Measurements from ENCODE around the gene ARHGEF6.
A peak's percentile ranks its signal among the peaks of the same experiment; 100 is the strongest.
"Not testable (repeated sequence)": the region's sequence is repeated elsewhere in the genome, so short reads cannot be mapped to it uniquely, and the experiment has no call there.

ARHGEF6 gene

DNA sequence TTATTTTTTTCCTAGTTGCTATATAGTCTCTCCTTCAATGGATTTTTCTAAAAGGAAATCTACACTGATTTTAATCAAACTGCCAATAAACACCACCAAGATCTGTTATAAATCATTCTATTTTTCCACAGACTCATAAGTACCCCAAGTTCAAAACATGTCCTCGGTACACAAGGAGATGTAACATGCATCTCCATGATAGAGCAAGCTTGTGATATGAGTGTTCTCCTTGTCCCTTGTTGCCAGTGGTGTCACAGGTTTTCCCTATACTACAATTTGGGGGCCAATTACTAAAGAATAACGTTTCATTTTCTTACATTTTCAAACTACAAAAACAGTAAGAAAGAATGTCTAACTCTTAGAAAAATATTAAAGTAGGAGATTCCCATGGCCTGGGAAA is 491 bp downstream of the ARHGEF6 start:
- no peak for DNase-seq

DNA sequence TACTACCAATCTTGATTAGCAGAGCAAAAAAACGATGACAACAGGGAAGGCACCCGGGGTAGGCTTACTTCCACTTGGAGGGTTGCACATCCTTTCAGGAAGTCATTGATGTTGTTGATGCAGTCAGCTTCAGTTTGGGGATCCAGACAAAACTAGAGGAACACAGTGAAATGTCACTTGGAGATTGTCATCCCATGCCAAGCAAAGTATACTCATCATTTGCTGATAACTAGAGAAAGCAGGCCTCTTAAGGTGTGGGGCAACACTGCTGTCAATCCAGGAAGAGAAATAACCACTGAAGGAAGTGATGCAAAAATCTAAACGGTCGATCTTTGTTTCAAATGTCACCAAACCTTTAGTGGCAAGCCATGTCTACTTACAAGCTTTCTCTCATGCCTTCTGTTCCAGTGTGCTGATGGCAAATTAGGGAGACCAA is 1.4 kb downstream of the ARHGEF6 start:
- no peak for DNase-seq

DNA sequence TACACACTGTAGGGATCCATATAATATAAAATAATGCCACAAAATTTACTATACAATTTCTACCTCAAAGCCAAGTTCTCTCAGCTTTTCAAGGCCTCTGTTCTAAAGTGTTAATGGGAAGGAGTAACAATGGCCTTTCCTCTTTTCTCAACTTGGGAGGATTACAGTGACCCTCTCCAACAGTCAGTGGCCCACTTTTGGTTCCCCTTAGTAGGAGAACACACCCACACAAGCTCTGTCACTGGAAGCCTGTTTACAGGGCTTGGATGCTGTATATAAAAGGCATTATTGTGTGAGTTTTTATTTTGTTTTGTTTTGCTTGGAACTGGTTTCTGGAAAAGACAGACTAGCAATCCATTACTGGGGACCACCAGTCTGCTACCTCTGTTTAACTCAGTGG is 1.8 kb downstream of the ARHGEF6 start:
- no peak for DNase-seq

DNA sequence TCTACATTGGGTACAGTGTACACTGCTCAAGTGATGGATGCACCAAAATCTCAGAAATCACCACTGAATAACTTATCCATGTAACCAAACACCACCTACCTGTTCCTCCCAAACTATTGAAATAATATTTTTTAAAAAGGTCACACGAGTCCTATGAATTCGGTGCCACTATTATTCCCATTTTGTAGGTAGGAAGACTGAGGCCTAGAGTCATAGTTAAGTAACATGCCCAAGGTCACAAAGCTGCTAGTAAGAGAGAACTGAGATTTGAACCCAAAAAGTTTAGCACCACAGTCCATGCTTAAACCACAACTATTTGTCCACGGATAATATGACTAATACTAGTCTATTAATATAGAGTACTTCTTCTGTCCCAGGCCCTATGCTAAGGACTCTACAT is 2.7 kb downstream of the ARHGEF6 start:
- DNase-seq: no peak

DNA sequence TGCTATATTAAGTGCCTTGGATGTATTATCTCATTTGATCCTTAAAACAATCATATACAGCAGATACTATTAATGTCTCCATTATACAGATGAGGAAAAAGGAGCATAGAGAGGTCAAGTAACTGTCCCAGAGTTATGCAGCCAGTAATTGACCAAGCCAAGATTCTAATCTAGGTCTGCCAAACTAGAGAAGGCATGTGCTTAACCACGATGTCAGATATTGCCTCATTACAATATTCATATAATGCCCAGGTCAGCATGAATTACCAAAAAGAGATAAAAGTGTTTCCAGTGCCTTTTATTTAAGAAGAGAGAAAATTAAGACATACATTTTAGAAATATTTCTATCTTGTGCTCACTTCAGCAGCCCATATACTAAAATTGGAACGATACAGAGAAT is 7.1 kb downstream of the ARHGEF6 start:
- no peak for DNase-seq

DNA sequence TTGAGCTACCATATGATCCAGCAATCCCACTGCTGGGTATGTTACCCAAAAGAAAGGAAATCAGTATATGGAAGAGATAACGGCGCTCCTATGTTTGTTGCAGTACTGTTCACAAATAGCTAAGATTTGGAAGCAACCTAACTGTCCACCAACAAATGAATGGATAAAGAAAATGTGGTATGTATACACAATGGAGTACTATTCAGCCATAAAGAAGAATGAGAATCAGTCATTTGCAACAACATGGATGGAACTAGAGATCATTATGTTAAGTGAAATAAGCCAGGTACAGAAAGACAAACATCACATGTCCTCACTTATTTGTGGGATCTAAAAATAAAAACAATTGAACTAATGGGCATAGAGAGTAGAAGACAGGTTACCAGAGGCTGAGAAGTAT is 8.9 kb downstream of the ARHGEF6 start:
- not testable (repeated sequence) for DNase-seq

DNA sequence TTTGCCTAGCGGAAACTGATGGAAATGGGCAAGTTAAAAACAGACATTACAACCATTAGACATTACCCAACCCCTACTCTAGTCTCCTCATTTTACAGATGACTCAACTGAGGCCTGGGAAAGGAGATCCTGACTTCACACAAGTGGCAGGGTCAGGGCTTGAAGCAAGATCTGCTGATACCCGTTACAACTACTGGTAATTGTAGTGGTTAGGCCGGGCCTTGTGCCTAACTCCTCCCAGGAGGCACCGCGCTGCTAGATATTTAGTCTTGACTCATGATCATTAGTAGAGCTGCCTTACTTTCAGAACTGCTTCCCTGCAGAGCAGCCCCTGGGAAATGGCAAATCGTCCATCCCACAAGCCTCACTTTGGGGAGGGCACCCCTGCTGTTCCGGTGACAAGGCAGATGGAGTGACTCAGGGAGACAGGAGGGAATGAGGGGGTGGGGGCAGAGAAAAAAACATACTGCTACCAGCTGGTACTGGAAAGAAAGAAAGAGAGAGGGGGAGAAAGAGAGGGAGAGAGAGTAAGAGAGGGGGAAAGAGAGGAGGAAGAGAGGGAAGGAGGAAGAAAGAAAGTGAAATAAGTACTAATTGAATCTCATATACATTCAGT is 12.2 kb downstream of the ARHGEF6 start:
- DNase-seq: no peak

DNA sequence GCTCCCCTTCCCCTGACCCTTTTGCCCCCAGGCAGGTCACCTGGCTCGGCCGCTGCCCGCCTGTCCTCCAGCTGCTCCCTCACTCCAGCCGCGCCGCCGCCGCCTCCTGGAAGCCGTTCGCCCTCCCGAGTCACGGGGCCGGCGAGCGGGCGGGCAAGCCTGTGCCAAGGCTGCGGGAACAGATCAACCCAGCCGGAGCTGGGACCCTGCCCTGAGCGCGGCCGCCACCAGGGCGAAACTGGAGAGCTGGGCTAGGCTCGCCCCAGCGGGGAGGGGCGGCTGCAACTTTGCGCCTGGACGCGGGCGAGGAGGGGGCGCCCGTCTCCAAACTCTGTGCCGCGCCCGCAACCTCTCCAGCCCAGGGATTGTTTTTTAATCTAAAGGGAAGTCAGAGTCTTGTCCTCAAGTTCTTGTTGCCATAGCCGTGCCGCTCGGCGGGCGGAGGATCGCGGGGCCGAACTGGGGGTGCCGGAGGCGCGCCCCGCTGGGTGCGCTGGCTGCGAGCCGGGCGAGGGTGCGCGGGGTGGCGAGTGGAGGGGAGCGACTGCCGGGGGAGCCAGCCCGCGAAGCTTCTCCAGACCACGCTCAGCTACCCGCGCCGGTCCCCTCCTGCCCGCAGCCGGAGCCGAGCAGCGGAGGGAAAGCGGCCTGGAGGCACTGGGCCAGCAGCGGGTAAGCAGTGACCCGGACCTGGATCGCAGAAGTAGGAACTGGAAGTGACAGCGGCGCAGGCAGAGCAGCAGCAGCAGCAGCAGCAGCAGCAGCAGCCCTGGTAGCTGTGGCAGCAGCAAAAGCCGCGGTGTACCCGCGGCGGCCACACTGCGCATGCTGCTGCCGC is 13.4 kb downstream of the ARHGEF6 start:
- peak; percentile 19 for DNase-seq

DNA sequence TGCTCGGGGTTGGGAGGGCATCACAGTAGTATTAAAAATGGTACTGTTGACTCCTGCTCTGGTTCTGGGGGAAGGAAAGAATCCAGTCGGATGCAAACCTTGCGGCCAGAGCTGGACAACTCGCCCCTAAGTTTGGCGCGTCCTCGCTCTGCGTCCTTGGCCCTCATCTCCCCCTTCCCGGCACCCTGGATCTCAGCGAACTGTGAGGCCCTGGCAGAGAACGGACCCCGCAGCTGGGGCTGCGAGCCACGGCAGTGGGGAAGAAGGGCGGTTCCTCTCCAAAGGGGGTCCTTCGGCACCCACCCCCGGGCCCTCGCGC is 14.0 kb downstream of the ARHGEF6 start:
- DNase-seq: no peak

DNA sequence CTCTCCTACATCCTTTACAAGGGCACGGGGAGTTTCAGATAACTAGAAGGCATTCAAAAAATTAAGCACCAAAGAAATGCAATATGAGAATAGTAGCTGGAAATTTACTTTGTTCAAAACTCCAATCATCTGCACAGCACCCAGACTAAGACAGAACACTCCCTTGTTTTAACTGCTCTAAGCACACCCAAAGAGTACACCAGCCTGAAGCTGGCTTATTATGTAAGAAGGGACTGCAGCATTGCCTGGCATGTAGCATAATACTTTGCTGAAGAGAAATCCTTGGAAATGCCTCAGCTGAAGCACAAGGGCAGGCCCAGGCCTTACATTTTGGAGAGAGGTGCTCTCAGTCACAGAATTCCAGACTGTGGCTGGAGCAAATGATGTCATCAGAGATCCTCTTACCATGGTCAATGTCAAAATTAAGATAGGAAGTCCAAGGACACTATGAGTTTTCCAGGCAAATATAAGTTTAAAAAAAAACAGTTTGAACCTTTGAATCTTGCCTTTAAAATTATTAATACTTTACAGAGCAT is 14.8 kb downstream of the ARHGEF6 start:
- DNase-seq: no peak

DNA sequence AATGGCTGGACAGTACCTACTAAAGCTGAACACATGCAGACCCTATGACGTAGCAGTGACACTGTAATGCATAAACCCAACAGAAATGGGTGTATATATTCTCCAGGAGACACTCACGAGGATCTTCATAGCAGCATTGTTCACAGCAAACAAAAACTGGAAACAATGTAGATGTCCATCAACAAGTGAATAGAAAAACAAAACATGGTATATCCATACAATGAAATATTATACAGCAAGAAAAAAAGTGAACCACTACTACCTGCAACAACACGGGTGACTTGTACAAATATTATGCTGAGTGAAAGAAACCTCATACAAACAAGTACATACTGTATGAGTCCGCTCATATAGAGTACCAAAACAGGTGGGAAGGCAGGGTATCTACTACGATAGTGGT is 16.5 kb downstream of the ARHGEF6 start:
- DNase-seq: no peak

DNA sequence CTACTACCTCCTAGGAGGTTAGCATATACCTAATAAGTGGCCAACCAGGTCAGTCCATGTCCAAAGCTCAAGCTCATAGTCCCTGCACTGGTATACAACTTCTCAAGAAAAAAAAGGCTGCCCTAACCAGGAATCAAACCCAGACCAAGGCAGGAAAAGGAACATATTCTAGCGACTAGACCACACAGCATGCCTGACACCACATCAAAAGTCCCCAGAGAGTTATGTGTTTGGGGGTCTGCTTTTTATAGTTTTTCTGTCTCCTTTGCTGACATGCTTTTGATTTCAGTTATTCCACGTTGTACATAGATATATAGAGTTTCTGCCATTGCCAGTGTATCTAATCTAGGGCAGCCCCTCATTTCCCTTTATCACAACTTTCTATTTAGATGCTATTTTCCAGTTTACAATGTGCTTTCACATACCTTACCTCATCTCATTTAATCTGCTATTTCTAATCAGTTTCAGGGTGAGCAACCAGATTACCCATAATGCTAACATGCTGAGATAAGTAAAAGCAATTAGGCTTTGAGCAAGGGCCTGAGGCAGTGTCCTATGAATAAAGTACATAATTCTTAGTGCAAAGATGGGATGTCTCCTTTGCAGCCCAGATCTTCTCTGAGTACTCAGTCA is 17.8 kb downstream of the ARHGEF6 start:
- DNase-seq: no peak

DNA sequence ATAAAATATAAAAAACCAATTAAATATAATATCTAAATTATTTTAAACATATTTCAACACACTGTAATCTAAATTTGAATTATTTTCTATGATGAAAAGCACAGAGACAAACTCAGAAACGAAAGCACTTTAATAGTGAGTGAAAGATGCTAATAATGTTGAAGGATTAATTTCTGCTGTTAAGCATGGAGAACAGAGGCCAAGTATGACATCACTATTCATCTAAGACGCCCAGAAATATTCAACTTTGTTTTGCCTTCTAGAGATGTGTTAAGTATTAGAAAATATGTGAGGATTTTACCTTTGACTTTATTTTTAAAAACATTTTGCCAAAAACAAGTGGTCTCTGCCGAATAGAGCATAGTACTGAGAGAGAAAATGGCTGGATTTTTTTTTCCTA is 19.3 kb downstream of the ARHGEF6 start:
- no peak for DNase-seq

DNA sequence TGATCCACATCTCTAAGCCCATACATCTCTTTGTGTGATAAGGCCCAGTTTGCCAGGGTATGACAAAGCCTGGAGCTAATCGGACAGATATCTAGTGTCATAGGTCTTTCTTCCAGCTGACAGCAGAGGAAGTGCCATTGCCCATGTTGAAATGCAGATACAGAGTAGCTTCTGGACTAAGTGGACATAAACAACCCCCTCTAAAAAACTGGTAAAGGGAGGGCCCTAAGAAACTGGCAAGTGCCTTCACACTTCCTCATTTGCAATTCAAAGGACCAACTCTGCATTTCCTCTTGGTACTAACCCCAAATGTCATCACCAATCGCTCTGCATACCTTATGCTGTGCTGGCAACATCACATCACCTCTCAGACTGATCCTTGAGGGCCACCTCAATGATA is 20.8 kb downstream of the ARHGEF6 start:
- DNase-seq: no peak

DNA sequence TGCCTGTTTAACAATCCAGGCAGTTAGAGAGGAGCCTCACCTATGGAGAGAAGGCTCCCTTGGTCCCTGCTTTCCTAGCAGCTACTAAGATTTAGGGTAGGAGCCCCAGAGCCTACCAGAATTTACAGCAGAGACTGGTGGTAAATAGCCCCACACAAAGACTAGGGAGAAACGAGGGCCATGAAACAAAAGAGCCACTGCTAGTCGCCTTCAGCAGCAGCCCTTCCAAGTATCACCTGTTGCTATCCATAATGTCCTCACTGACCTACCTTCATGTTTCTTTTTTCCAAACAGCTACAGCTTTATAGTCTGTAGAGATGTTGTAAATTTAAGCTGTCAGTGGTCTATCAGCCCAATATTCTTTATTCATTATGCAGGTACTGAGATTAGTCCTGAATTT is 25.3 kb downstream of the ARHGEF6 start:
- no peak for DNase-seq

DNA sequence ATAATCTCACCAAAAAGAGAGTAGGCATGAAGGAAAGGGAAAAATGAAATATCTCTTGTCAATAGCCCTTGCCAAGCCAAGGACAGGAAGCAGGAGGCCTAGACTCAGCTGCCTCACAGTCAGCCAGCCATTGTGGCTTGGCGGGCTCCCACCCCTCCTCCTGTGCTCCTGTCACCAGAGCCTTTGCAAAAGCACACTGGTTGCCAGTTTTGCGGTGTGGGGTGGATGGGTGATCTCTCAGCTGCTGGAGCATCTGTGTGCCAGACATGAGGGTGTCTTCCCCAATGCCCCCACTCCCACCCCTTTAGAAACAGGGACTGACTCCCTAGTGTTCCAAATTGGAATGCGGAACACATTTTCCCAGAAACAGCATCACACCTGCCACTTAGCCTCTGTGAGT is 26.1 kb downstream of the ARHGEF6 start:
- DNase-seq: no peak

DNA sequence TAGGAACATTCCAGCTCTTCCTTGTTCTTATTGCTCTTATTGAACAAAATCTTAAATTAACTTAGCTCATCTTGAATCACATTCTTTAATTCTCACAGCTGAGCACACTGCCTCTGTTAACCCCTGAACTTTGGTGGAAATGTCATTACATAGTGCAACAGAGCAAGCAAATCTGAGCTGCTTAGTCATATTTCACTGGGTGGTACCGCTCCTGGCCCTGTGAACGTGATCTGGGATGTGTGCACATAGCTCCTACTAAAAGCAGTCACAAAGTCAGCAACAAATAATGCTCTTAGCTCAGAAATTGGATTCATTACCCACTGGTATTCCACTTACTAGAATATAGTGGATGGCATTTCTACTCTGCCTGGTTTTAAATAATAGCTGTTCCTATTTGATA is 27.9 kb downstream of the ARHGEF6 start:
- no peak for DNase-seq

DNA sequence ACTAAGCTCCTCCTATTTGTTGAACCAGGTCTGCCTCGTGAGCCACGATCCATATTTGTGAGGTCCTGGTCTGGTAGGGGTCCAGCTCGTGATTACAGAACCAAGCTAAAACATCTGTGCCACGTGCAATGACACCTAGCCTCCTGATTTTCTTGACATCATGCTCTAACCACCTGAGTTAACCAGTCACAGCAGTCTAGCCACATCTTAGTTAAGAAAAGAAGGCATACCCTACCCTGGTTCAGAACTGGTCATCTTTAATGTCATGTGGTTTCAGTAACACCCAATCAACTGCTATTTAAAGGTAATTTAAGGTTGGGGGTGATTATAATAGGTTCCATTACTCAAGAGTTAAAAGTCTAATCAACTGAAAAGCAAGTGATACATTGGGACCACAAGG is 28.4 kb downstream of the ARHGEF6 start:
- DNase-seq: no peak

DNA sequence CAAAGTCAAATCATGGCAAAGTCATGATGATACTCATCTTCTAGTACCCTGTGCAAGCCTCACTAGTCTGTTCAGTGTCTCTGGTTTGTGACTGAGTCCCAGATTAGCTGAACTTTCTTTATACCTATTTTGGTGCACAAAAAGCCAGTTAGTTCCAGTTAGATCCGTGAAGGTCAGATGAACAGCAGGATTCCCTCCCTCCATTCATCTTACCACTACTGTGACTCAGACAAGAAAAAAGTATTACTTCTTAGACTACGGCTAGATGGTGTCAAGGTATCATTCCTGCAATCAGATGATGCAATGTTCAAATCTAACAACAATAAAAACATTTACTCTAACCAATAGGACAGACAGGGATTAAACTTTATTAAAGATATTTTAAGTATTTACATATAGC is 30.4 kb downstream of the ARHGEF6 start:
- DNase-seq: no peak

DNA sequence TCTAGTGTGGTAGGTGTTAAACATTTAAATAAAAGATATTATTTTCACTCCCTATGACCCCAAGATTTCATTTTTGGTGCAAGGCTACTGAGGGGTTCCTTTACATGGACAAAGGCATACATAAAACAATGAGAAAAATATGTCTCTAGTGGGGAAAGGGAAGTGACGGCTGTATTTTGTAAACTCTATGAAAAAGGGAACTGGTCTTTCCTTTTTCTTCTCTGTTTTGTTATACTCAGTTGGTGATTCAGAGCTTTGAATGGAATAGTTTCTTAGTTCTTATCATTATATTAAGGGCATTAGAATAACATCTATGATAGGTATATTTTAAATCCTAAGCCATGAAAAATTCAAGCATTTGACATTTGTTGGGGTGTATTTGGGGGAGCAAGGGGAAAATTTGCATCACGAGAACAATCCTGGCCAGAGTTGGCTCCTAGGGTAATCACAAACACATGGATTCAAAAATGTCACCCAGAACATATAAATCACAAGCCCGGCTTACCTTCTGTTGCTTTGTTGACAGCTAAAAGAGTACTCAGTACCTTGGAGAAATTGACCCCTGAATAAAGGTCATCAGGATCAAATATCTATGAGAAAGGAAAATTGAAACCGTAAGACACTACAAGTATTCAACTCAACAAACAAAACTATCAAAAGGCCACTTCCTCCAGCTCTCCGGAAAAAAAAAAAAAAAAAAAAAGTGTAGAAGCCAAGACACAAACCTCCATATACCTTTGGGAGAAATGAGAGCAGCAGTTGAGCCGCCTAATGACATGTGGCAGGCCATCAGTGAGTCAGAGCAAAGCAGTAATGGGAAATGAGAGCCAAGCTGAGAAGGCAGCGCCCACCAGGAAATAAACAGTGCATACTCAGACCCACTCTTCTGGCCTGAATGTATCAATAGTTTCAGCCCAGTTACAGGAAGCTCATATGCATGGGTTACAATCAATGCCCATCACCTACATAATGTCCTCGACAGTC is 33.4 kb downstream of the ARHGEF6 start:
- DNase-seq: no peak

DNA sequence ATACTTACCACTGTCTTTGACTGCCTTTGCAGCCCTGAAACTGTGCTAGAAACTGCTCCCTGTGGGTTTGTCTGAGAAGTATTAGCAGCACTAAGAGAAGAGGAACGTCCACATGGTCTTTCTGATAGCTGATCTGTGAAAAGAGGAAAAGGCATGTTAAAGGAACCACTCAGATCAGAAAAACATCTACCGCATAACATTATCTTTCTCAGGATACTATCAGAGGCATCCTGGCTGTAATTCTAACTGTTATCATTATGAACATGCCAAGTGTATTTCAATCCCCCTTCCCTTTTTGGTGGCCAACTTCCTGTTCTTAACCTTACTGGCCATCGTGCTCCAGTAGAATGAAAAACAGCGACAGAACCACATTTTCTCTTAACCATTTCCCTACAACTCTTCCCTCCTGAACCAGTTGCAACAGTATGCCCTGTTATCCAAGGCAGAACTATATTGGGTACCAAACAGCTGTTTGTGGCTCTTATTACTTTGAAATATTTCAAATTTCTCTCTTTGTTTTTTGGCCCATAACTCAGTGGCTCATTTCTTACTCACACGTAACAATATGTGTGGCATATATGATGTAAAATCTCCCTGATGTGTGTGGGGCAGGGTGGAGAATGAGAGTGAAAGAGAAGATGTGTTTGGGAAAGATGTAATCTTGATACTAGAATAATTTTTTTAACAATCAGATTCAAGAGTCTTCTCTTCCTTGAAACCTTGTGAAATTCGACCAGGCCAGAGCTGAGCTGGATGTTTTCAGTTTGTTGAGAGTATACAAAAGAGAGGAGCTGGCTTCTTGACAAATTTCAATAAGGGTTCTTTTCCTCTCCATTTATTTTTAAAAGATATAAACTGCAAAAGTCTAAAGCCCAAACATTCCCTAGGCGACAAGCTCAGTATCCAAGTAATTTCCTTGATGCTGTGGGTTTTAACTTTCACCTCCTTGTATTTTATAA is 35.2 kb downstream of the ARHGEF6 start:
- DNase-seq: no peak
